CD14-positive monocyte (primary cell): ENCODE data around the gene POM121C. TPM values are rescaled to one million over a fixed set of nuclear protein-coding genes. Genes with fewer than 3 reads are reported as not detected.
"Not testable (repeated sequence)": the region's sequence is repeated elsewhere in the genome, so short reads cannot be mapped to it uniquely, and the experiment has no call there.

Source experiments
- DNase-seq, 3 donors: peaks; one replicate each; pipeline ENCODE4 v3.0.0-alpha.2; 2011 to 2022
- H2AFZ ChIP-seq: 2 replicates; pipeline ENCODE4 v1.6.0; 2012; ENCODE audit warnings: mild to moderate bottlenecking, low read depth, low read length, inconsistent platforms; ENCODE audit not compliant: insufficient read depth, poor library complexity, severe bottlenecking
- H3K27ac ChIP-seq, 2 donors: 1 replicate in 1 of 2; 2 replicates in 1 of 2; pipeline ENCODE4 v1.5.1; 2012 to 2013; ENCODE audit warnings: low read length in 2 of 2, control low read depth in 1 of 2, inconsistent platforms in 1 of 2, low read depth in 1 of 2, mild to moderate bottlenecking in 1 of 2
- H3K27me3 ChIP-seq, 2 donors: one replicate each; pipeline versions ENCODE4 v1.6.0 to v1.6.1; 2011 to 2013; ENCODE audit warnings: low read length in 2 of 2; ENCODE audit not compliant: control insufficient read depth in 2 of 2, insufficient read depth in 2 of 2
- H3K36me3 ChIP-seq, 2 donors: replicated peaks in 1 of 2; 1 replicate in 1 of 2; 2 replicates in 1 of 2; pipeline versions ENCODE4 v1.5.1 to v1.6.1; 2012 to 2013; ENCODE audit warnings: low read length in 2 of 2, control low read depth in 1 of 2, inconsistent platforms in 1 of 2, mild to moderate bottlenecking in 1 of 2; ENCODE audit not compliant: insufficient read depth in 2 of 2, control insufficient read depth in 1 of 2
- H3K4me1 ChIP-seq, 2 donors: 1 replicate in 1 of 2; 2 replicates in 1 of 2; pipeline versions ENCODE4 v1.5.1 to v1.6.1; 2012 to 2013; ENCODE audit warnings: low read length in 2 of 2, control low read depth in 1 of 2, inconsistent platforms in 1 of 2, mild to moderate bottlenecking in 1 of 2, moderate library complexity in 1 of 2; ENCODE audit not compliant: insufficient read depth in 2 of 2, control insufficient read depth in 1 of 2
- H3K4me2 ChIP-seq: replicated peaks from 2 replicates; pipeline ENCODE3; 2012; ENCODE audit warnings: low read length, moderate library complexity, mild to moderate bottlenecking; ENCODE audit not compliant: poor library complexity, severe bottlenecking; ENCODE audit errors: extremely low read depth
- H3K4me3 ChIP-seq, 3 experiments: fragments of 200-600 bp in 1 of 3; sonication (generic) in 1 of 3; replicated peaks in 1 of 3; 1 replicate in 2 of 3; 2 replicates in 1 of 3; pipeline ENCODE4 v1.5.1; 2011 to 2013; ENCODE audit warnings: low read length in 3 of 3, mild to moderate bottlenecking in 3 of 3, control low read depth in 2 of 3, low read depth in 2 of 3, inconsistent platforms in 1 of 3, moderate library complexity in 1 of 3
- H3K79me2 ChIP-seq: 2 replicates; pipeline ENCODE4 v1.6.0; 2012; ENCODE audit warnings: mild to moderate bottlenecking, control low read depth, inconsistent platforms, low read length, moderate library complexity; ENCODE audit not compliant: insufficient read depth
- H3K9ac ChIP-seq: 2 replicates; pipeline ENCODE4 v1.6.0; 2017; ENCODE audit warnings: low read length, mild to moderate bottlenecking; ENCODE audit not compliant: insufficient read depth, poor library complexity, severe bottlenecking
- H3K9me3 ChIP-seq, 2 donors: replicated peaks in 1 of 2; 1 replicate in 1 of 2; 2 replicates in 1 of 2; pipeline versions ENCODE4 v1.5.1 to v1.6.1; 2012 to 2013; ENCODE audit warnings: low read length in 2 of 2, control low read depth in 1 of 2; ENCODE audit not compliant: control insufficient read depth in 1 of 2, insufficient read depth in 1 of 2
- H4K20me1 ChIP-seq: 2 replicates; pipeline ENCODE4 v1.6.0; 2012; ENCODE audit warnings: mild to moderate bottlenecking, low read length, control low read depth, moderate library complexity; ENCODE audit not compliant: insufficient read depth
- H3K27ac Mint-ChIP-seq, 7 donors: one replicate each; pipeline ENCODE4 v1.8.0; 2020; ENCODE audit warnings: mild to moderate bottlenecking in 7 of 7, mixed read lengths in 7 of 7, moderate library complexity in 6 of 7, inconsistent platforms in 2 of 7
- H3K27me3 Mint-ChIP-seq, 3 donors: one replicate each; pipeline ENCODE4 v1.8.0; 2021 to 2022; ENCODE audit warnings: low read depth in 3 of 3, mild to moderate bottlenecking in 3 of 3, mixed read lengths in 3 of 3, moderate library complexity in 3 of 3, inconsistent platforms in 1 of 3
- H3K36me3 Mint-ChIP-seq, 2 donors: one replicate each; pipeline ENCODE4 v1.8.0; 2020; ENCODE audit warnings: mixed read lengths in 2 of 2, inconsistent platforms in 1 of 2, mild to moderate bottlenecking in 1 of 2
- H3K4me1 Mint-ChIP-seq: one replicate; pipeline ENCODE4 v1.8.0; 2020; ENCODE audit warnings: mild to moderate bottlenecking, mixed read lengths
- H3K4me3 Mint-ChIP-seq, 2 donors: one replicate each; pipeline ENCODE4 v1.8.0; 2020; ENCODE audit warnings: mild to moderate bottlenecking in 2 of 2, mixed read lengths in 2 of 2, moderate library complexity in 1 of 2
- H3K9me3 Mint-ChIP-seq, 7 donors: one replicate each; pipeline ENCODE4 v1.8.0; 2020 to 2022; ENCODE audit warnings: mixed read lengths in 7 of 7, mild to moderate bottlenecking in 6 of 7, moderate library complexity in 6 of 7, inconsistent platforms in 2 of 7
- WGBS: methylation state at CpG from one replicate; pipeline ENCODE4 v1.1.5; 2013; ENCODE audit warnings: missing lambda C conversion rate; ENCODE audit not compliant: insufficient coverage; 5-methylcytosine and 5-hydroxymethylcytosine counted together
- intact Hi-C, 2 donors: fragments of 100-400 bp; cut with micrococcal nuclease; formaldehyde crosslinking; loops; one replicate each; pipeline versions ENCODE4 v1.15.0 to v1.15.1; 2023
- polyA plus RNA-seq, 3 donors: library from polyadenylated mRNA; depleted of rRNA in 1 of 3; unstranded in 2 of 3; stranded (reverse) in 1 of 3; fragments of 300-500 nt in 2 of 3; fragments of >200 nt in 1 of 3; fragmentation: Illumina TruSeq in 2 of 3; gene quantifications; 1 replicate in 2 of 3; 2 replicates in 1 of 3; pipeline ENCODE4 v1.2.3, GENCODE V29; 2012 to 2021

Gene POM121C
- polyA plus RNA-seq, 3 donors = 2.2 to 17.0 (median 3.9) TPM

- peak overlapping the region; percentile 9 to 72 (median 36) for H3K4me3 ChIP-seq
- H3K36me3 Mint-ChIP-seq = peaks cover 32 to 43% of the 10 kb centered on the region in 2 donors
- H2AFZ ChIP-seq, intact Hi-C loops, H3K27me3 Mint-ChIP-seq, H3K9me3 ChIP-seq, H3K4me2 ChIP-seq, DNase-seq, H3K27ac ChIP-seq, H3K4me1 ChIP-seq, H3K4me1 Mint-ChIP-seq, H4K20me1 ChIP-seq, H3K9me3 Mint-ChIP-seq, H3K27me3 ChIP-seq, H3K79me2 ChIP-seq: not testable (repeated sequence)
- peaks cover 28 to 29% of the 10 kb centered on the region in 2 donors for H3K36me3 ChIP-seq
- H3K27ac Mint-ChIP-seq = peak overlapping the region; percentile 78 to 94 (median 90)
- H3K9ac ChIP-seq = peak overlapping the region; percentile 67
- peak overlapping the region; percentile 89 for H3K4me3 Mint-ChIP-seq
- no CpG with 5 or more reads among the region's 37 CpGs for WGBS
Measured at GRCh38 chr7:75442101-75442464, 44.0 kb downstream of the POM121C start.

GRCh38 chr7:75439000-75439399, 47.1 kb downstream of the POM121C start:
- H3K4me3 ChIP-seq, H3K9ac ChIP-seq, H3K27me3 ChIP-seq, H3K4me1 Mint-ChIP-seq, H2AFZ ChIP-seq, H4K20me1 ChIP-seq, DNase-seq, H3K9me3 ChIP-seq, H3K27ac Mint-ChIP-seq, H3K79me2 ChIP-seq, H3K27ac ChIP-seq, intact Hi-C loops, H3K27me3 Mint-ChIP-seq, H3K4me2 ChIP-seq, H3K4me1 ChIP-seq, H3K4me3 Mint-ChIP-seq, H3K9me3 Mint-ChIP-seq: not testable (repeated sequence)
- WGBS = 96% methylated on average over 2 of the region's 4 CpGs
- H3K36me3 ChIP-seq = peaks cover 58 to 60% of the 10 kb centered on the region in 2 donors
- peaks cover 50 to 72% of the 10 kb centered on the region in 2 donors for H3K36me3 Mint-ChIP-seq

GRCh38 chr7:75423481-75423880, 62.6 kb downstream of the POM121C start:
- H3K27ac Mint-ChIP-seq, H3K9me3 Mint-ChIP-seq, H3K4me1 Mint-ChIP-seq, H3K79me2 ChIP-seq, H3K27me3 Mint-ChIP-seq, H3K4me2 ChIP-seq, H4K20me1 ChIP-seq, H3K9me3 ChIP-seq, intact Hi-C loops, H3K4me3 ChIP-seq, H3K4me3 Mint-ChIP-seq, H3K9ac ChIP-seq, DNase-seq, H3K27ac ChIP-seq, H3K27me3 ChIP-seq, H2AFZ ChIP-seq: not testable (repeated sequence)
- peaks cover 32 to 48% of the 10 kb centered on the region in 2 donors for H3K36me3 Mint-ChIP-seq
- peaks cover 25 to 38% of the 10 kb centered on the region in 2 donors for H3K36me3 ChIP-seq
- peaks cover 7 to 12% of the 10 kb centered on the region in 2 donors for H3K4me1 ChIP-seq
- 100% methylated on average over 3 of the region's 15 CpGs for WGBS

GRCh38 chr7:75421798-75422710, 64.0 kb downstream of the POM121C start:
- H3K27me3 Mint-ChIP-seq, DNase-seq, intact Hi-C loops, H3K4me1 ChIP-seq, H4K20me1 ChIP-seq, H3K4me3 Mint-ChIP-seq, H3K79me2 ChIP-seq, H3K27ac ChIP-seq, H3K27ac Mint-ChIP-seq, H3K27me3 ChIP-seq, H3K4me3 ChIP-seq, H3K4me1 Mint-ChIP-seq, H3K9me3 ChIP-seq, H3K9ac ChIP-seq, H3K9me3 Mint-ChIP-seq, H2AFZ ChIP-seq, H3K4me2 ChIP-seq: not testable (repeated sequence)
- H3K36me3 Mint-ChIP-seq = peaks cover 34 to 49% of the 10 kb centered on the region in 2 donors
- H3K36me3 ChIP-seq = peaks cover 25 to 38% of the 10 kb centered on the region in 2 donors
- 91% methylated on average over 17 of the region's 50 CpGs for WGBS
